Activated CD4-positive, alpha-beta T cell treated with anti-CD3 and anti-CD28 coated beads, Interleukin-2, amount 50 U/mL, for 16 hours (primary cell): Measurements from ENCODE around the gene DNASE1L2.
"Not testable (repeated sequence)": the region's sequence is repeated elsewhere in the genome, so short reads cannot be mapped to it uniquely, and the experiment has no call there.

ENCODE experiments used
- DNase-seq: peaks from one replicate; pipeline ENCODE4 v3.0.0-alpha.2; 2020

DNASE1L2 gene

DNA sequence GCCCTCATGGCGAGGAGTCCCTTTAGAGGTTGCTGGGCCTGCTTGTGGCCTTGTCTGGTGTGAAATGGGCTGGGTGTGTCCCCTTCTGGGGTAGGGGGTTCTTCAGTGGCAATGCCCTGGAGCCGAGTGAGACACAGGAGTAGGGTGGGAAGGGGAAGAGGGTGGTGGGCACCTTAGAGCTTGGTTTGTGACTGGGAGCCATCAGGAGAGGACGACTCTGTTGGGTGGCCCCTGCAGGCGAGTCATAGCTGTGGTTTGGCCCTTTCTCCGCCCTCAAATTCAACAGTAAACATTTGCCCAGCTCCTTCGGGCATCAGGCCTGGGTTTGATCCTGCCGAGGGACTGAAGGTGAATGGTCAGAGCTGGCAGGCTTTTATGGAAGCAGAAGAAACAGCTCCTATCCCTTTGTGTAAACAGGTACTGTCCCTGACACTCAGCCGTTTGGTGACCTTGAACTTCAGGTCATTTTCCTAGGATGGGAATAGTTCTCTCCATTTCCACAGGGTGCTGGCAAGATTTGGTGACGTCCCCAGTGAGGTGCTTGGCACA, 9.9 kb upstream of the DNASE1L2 start:
- no peak for DNase-seq

DNA sequence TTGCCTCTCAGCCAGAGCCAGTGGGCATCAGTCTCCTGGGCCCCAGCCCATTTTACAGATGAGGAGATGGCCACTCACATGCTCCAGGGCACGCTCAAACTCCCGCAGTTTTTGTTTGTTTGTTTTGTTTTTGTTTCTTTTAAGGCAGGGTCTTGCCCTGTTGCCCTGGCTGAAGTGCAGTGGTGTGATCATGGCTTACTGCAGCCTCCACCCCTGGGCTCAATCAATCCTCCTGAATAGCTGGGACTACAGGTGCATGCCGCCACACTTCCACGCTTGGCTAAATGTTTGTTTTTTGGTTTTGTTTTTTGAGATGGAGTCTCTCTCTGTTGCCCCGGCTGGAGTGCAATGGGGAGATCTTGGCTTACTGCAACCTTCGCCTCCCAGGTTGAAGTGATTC, 9.3 kb upstream of the DNASE1L2 start:
- DNase-seq: no peak

DNA sequence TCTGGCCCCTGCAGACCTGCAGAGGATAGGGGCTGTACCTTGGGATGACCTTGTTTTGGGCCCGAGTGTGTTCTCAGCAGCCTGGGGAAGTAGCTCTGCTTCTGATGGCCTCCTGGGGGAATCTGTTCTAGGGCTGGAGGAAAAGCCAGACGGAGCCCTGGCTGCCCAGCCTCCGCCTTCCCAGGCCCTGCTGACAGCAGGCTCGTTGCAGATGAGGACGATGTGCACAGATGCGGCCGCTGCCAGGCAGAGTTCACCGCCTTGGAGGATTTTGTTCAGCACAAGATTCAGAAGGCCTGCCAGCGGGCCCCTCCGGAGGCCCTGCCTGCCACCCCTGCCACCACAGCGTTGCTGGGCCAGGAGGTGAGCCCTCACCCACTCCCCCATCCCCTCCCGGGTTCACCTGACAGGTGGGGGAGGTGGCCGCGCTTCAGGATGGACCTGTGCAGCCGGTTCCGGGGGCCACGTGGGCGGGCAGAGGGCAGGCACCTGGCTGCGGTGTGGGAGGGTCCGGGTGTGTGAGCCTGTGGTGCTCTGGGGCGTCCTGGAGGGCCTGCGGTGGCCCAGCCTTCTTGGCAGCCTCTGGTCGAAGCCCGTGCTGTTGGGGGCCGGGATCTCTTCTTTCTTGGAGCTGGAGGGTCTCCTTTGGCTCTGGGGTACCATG, 8.0 kb upstream of the DNASE1L2 start:
- no peak for DNase-seq

DNA sequence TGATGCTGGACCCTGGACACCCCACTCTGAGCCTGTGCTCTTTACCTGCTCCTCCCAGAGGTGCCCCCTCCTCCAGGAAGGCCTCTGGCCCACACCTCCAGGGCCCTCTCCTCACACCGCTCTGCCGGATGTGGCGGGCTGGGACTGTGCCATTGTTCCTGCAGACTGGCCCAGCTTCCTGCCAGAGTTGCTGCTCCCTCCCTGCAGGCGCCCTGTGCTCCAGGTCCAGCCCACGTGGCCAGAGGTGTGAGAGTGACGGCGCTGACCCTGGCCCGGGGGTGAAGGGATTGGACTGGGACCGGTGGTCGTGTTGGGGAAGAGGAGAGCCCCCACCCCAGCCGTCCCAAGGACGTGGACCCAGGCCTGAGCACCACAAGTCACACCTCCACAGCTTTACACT, 7.2 kb upstream of the DNASE1L2 start:
- DNase-seq: no peak

DNA sequence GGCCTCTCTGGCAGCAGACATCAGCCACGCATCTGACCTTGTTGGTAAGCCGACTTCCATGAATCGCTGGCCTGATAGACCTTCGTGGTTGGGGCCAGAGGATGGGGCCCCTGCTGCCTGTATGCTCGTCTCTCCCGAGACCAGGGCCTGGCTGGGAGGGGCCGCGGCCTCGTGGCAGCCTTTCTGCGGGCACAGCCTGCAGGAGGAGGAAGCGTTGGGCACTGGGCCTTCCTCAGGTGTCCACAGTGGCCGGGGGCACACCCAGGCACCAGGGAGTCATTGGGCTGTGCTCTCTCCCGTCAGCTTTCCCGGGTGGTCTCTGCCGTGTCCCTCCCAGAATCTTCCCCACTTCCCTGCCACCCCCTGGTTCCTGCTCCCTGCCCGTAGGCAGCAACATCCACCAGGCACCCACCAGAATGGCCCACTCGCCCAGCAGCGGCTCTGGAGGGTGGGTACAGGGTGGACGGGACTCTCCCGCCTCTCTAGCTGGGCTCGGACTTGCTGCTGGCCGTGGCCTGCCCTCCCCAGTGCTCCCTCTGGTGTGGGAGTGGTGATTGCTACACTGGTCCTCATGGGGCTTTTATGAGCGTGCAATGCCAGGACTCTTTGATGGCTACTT, 6.5 kb upstream of the DNASE1L2 start:
- no peak for DNase-seq

DNA sequence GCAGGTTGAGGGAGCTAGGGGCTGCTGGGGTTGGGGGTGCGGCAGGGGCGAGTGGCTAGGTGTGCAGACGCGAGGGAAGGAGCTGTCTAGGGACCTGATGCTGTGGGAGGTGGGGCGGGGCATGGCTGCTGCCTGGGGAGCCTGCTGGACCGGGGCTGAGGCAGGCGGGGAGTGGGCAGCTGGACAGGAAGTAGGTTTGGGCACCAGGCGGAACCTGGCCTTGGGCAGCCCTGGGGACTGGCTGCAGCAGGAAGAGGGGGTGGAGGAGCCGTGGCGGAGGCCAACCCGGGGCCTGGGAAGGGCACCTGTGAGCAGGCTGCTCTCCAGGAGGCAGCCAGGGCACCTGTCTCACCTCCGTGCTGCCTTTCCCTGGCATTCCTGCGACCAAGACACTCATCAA, 5.9 kb upstream of the DNASE1L2 start:
- no peak for DNase-seq

DNA sequence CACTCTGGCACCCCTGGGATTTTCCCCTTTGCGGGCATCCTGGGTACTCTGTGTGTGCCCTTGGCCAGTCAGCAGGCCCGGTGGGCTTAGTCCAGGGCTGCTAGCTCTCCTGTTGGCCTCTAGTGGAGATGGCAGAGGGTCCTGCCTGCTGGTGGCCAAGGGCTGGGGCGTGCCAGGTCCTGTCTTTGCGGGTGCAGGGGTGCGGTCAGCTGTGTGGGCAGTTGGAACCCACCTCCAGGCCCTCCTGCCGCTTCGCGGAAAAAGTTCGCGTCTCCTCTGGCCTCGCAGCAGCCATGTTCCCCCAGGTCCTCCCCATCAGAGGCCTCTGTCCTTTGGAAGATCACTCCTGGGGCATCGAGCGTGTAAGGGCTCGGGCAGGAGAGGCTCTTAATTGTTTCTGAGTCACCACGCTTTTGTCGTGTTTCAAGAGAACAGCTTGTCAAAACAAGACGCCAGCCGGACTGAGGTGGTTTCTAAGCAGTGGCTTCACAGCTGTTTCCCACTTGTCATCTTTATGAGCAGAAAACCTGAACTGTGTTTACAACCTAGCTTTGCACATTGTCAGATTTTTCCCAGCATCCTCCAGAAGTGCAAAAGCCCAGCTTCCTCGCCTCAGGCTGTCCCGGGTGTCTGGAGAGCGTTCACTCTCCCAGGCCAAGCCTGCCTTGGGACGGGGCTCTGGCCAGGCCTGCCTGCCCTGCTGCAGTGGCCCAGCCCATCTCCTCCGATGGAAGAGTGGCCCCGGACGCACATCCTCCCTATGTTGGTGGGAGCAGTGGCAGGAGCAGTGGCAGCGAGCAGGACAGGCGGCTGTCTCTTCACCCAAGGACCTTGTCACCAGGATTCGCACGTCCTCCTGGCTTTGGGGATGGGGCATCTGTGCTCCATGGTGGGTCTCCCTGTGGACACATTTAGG, 5.0 kb upstream of the DNASE1L2 start:
- no peak for DNase-seq

DNA sequence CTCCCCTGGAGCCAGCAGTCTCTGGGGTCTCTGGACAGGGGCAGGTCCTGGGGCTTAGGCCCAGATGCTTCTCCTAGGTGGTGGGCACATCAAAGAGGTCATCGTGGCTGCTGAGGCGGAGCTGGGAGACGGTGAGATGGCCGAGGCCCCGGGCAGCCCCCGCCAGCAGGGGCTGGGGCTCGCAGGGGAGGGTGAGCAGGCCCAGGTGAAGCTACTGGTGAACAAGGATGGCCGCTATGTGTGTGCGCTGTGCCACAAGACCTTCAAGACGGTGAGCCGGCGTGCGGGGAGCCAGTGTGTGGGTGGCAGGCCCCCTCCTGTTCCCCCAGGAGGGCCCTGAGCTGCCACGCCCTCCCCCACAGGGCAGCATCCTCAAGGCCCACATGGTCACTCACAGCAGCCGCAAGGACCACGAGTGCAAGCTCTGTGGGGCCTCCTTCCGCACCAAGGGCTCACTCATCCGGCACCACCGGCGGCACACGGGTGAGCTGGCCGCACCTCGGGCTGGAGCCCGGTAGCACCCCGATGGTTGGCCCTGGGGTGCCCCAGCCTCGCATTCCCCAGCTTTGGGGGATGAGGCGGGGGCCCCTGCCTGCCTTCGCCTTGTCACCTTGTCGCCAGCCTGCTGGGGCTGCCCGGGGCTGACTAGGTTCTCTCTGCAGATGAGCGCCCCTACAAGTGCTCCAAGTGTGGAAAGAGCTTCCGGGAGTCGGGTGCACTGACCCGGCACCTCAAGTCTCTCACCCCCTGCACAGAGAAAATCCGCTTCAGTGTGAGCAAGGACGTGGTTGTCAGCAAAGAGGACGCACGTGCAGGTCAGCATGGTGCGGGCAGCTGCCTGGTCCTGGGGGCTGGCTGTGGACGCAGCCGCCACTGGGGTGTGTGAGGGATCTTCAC, 3.9 kb upstream of the DNASE1L2 start:
- DNase-seq: no peak

DNA sequence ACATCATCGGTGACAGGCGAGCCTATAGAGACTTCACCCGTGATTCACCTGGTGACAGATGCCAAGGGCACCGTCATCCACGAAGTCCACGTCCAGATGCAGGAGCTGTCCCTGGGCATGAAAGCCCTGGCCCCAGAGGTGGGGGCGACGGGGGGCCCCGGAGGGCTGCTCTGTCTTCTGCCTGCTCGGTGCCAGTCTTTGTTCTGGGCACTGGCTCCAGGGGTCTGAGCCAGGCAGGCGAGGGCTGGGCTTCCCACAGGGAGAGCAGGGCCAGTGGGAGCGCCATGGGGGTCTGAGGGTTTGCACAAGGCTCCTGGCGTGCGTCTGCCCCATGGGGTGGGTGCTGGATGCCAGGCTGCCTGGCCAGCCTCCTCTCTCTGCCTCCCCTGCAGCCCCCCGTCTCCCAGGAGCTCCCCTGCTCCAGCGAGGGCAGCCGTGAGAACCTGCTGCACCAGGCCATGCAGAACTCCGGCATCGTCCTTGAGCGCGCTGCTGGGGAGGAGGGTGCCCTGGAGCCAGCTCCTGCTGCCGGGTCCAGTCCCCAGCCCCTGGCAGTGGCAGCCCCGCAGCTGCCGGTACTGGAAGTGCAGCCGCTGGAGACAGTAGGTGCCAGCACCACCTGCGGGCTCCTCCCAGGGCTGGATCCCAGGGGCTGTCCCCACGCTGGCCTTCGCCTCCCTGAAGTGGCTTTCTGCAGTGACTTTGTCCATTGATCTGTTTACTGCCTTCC, 3.0 kb upstream of the DNASE1L2 start:
- no peak for DNase-seq

DNA sequence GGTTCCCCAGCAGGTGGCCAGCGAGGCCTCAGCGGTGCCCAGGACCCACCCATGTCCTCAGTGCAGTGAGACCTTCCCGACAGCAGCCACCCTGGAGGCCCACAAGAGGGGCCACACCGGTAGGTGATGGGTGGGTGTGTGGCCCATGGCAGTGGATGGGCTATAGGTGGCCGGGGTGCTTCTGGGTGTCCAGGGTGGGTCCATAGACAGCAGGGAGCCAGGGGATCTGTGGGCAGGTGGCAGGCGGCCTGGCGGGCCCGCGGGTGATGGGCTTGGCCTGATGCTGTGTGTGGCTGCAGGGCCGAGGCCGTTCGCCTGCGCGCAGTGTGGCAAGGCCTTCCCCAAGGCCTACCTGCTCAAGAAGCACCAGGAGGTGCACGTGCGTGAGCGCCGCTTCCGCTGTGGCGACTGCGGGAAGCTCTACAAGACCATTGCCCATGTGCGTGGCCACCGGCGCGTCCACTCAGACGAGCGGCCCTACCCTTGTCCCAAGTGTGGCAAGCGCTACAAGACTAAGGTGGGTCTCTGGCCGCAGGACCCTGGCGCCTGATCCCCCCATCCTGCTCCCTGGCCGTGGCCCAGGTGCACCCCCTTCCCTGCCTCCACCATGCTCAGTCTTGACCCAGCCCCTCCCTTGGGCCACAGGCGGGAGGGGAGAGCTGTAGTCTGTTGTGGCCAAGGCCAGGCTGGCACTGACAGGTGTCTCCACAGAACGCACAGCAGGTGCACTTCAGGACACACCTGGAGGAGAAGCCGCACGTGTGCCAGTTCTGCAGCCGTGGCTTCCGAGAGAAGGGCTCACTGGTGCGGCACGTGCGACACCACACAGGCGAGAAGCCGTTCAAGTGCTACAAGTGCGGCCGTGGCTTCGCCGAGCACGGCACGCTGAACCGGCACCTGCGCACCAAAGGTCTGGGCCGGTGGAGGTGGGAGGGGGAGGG, 2.1 kb upstream of the DNASE1L2 start:
- no peak for DNase-seq

DNA sequence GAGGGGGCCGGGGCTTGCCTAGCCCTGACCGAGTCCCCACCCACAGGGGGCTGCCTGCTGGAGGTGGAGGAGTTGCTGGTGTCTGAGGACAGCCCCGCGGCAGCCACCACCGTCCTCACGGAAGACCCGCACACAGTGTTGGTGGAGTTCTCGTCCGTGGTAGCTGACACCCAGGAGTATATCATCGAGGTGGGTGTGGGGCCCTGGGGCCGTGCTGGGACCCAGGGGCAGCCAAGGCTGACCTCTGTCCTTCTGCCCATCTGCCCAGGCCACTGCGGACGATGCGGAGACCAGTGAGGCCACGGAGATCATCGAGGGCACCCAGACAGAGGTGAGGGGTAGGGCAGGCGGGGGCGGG, 1.5 kb upstream of the DNASE1L2 start:
- no peak for DNase-seq

DNA sequence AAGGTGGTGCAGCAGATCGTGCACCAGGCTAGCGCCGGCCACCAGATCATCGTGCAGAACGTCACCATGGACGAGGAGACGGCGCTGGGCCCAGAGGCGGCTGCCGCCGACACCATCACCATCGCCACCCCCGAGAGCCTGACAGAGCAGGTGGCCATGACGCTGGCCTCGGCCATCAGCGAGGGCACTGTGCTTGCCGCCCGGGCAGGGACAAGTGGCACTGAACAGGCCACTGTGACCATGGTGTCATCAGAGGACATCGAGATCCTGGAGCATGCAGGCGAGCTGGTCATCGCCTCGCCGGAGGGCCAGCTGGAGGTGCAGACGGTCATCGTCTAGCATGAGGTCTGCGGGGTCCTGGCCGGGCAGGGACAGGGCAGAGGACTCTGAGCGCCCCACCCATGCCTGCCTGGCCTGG, 1.0 kb upstream of the DNASE1L2 start:
- no peak for DNase-seq

DNA sequence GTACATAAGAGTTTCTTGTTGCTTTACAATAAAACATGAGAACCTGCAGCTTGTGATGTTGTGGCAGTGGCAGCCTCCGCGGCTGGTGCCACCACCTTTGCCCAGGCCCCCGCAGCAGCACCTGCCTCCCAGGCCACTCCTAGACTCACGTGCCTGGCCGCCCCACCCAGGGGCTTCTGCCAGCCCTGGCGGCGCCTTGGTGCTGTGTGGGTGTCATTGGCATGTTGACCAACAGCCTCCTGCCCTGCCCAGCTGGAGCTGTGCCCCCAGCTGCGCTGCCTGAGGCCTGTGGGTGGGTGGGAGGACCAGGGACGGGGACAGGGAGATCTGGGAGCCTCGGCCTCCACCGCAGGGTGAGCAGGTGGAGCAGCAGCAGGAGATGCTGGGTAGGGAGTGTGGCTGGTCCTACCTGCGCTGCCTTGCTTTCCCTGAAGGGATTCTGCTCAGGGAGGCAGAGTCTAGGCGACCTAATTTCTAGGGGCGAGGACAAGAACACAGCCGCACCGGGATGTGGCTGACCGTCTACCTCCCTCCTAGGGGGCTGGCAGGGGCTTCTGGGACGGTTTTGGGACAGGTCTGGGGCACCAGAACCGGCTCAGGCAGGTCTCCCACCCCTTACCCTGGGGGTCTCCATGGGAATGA, 428 bp upstream of the DNASE1L2 start:
- no peak for DNase-seq

DNA sequence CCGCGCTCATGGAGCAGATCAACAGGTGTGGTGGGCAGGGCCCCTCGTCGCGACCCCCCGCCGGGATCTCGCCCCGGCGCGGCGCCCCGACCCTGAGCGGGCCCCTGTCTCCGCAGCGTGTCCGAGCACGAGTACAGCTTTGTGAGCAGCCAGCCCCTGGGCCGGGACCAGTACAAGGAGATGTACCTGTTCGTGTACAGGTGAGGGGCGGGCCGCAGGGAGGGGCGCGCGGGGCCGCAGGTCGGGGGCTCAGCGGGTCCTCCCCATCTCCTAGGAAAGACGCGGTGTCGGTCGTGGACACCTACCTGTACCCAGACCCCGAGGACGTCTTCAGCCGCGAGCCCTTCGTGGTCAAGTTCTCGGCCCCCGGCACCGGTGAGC, 848 bp downstream of the DNASE1L2 start:
- no peak for DNase-seq

DNA sequence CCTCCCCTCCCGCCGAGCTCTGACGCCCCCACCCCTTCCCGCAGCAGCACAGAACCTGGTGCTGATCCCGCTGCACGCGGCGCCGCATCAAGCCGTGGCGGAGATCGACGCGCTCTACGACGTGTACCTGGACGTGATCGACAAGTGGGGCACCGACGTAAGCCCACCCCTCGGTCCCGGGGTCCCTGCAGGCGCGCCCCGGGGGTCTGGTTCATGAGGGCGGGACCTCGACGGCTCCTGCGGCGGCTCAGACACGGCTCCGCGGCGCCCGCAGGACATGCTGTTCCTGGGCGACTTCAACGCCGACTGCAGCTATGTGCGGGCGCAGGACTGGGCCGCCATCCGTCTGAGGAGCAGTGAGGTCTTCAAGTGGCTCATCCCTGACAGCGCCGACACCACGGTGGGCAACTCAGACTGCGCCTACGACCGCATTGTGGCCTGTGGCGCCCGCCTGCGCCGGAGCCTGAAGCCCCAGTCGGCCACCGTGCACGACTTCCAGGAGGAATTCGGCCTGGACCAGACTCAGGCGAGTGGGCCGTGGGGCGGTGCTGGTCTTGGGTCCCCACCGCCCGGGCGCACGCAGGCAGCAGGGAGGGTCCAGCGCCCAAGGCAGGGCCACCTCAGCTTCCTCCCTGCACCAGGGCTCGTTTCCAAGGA, 1.4 kb downstream of the DNASE1L2 start:
- DNase-seq: no peak

DNA sequence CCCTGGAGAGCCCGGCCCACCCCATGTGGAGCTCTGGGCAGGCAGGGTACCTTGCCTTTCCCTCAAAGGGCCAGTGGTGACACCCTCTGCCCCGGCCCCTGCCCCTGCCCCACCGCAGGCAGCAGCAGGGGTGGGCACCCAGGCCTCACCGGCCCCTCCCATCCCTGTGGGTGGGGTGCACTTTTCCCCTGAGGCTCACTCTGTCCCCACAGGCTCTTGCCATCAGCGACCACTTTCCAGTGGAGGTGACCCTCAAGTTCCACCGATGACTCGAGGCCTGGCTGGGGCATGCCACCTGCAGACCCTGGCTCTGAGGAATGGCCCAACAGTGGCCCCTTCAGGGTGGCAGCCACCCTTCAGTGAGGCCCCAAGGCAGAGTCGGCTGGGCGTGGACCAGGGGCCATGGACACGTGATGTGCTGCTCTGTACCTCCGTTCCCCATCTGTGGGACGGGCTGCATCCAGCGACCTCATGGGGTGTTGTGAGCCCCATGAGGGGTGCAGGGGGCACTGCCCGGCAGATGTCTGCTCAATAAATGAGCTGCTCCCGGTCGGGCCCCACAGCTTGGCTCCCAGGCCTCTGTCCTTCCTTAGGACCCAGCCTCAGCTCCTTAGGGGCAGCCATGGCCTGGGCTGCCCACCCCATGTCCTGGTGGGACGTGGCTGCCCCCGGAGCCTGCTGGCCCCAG, 2.0 kb downstream of the DNASE1L2 start:
- DNase-seq: no peak

DNA sequence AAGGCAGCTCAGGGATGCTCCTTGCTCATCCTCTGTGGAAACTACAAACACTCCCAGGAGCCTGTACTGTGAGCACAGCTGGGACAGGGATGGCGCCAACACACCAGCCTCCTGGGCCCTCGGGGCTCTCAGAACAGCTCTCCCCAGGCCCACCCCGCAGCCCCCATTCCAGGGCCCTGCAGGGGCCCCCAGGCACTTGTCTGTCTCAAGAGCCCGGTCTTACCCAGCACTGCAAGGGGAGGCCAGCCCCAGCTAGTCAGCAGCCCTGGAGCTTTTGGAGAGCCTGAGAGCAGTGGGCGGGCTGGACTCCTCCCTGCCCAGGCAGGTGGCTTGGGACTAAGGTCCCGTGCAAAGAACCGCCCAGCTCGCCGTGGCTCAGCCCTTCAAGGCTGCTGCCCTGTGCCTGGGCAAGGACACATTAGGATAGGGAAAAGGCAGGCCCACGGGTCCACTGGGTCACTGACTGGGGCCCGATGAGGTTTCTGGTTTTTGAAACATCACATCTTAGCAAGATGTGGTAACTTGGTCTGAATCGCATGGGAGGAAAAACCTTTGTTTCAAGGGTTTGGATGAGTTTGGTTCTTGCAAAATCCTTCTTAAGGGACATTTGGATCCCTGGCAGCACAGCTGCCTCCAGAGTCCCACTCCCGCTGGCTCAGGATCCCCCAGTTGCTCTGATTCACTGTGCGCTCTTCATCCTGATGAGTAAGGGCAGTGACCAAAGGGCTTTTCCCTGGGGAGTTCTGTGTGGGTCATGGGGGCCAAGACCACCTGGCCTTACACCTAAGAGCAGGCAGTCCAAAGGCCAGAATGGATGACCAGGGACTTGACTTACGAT, 2.8 kb downstream of the DNASE1L2 start:
- DNase-seq: no peak

DNA sequence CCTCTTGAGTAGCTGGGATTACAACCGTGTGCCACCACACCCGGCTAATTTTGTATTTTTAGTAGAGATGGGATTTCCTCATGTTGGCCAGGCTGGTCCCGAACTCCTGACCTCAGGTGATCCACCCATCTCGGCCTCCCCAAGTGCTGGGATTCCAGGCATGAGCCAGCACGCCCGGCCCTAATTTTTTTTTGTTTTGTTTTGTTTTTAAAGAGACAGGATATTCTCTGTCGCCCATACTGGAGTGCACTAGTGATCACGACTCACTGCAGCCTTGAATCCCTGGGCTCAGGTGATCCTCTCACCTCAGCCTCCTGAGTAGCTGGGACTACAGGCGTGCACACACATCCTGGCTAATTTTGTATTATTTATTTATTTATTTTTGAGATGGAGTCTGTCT, 4.1 kb downstream of the DNASE1L2 start:
- not testable (repeated sequence) for DNase-seq
